Pulmonary artery endothelial cell (primary cell): ENCODE results near the gene SLC52A1. TPM values are rescaled to one million over a fixed set of nuclear protein-coding genes. Genes with fewer than 3 reads are reported as not detected.

Experiments
- DNase-seq: peaks from one replicate; pipeline ENCODE4 v3.0.0-alpha.2; 2011; ENCODE audit warnings: low read depth, low spot score
- total RNA-seq: library from RNA; depleted of rRNA; stranded (reverse); fragments of >200 nt; gene quantifications from 2 replicates; pipeline ENCODE4 v1.2.3, GENCODE V29; 2014

Gene SLC52A1
- total RNA-seq, 1 donor from 2014 or later = 0.07 TPM

- DNase-seq = no peak
Measured at GRCh38 chr17:4987767-4988567, 47.3 kb downstream of the SLC52A1 start.

DNA sequence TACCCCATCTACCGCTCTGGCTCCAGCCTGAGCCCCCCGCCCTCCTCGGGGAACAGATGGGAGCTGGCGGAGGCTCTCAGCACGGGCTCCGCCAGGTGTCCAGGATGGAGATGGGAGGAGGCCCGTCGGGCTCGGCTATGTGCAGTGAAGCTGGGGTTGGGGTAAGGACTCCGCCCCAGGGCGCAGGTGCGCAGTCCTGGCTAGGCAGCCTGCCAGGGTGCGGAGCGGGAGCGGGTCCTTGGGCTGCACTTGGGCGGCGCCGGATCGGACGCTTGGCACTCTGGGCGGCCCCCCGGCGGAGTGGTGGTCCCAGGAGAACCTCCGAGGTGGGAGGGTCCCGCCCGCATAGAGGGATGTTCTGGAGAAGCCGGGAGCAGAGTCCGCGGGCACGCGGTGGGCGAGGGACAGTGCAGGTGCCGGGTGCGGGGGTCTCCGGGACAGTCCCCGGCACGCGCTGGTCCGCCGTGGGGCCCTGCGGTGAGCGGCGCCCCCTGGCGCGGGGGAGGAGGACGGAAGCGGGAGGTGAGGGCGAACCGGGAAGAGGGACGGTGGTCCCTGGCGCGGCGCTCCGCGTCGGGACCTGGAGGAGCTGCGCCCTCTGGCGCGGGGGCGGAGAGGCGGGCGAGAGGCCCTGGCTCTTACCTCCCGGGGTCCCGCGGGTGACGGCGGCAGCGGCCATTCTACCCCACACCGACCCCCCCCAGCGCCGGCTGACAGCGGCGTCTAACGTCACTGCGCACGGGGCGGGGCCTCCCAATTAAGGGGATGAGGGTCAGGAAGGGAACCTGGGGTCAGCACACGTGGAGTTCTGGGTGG, 48.1 kb downstream of the SLC52A1 start, which contains the start of gene CAMTA2:
TSS of gene CAMTA2 (minus strand) at position 725 of the 816 bp plus-strand sequence. CDS start 1,453 bp downstream, outside the sequence.
- DNase-seq = no peak

DNA sequence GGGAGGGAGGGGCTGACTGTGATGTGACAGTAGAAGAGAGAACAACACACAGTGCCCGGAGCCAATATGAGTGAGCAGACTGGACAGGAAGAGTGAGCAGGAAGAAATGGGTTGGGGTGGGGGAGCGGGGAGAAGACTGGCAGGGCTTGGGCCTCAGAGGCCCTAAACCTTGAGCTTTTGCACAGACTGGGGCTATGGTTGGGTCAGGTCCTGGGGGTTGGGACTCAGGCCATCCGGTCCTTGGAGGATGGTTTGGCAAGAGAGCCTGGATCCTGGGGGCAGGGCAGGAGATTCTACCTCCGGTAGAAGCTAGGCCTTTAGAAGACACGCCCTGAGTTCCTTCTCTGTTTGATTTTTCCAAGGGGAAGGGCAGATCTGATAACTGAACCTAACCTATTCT, 48.8 kb downstream of the SLC52A1 start:
- DNase-seq = no peak

Other genes with a start within 250 kb of the SLC52A1 start
- 0.32 and 0.40 TPM in 2 replicates for gene VMO1, start 249.1 kb downstream of the SLC52A1 start, total RNA-seq
- not detected in 2 replicates for gene GLTPD2, start 246.5 kb downstream of the SLC52A1 start, total RNA-seq
- gene PSMB6, start 239.3 kb downstream of the SLC52A1 start, total RNA-seq = 225 and 243 TPM in 2 replicates
- 25.6 and 32.3 TPM in 2 replicates for gene PLD2, start 228.3 kb downstream of the SLC52A1 start, total RNA-seq
- 26.2 and 30.8 TPM in 2 replicates for gene MINK1, start 202.1 kb downstream of the SLC52A1 start, total RNA-seq
- 0.71 and 0.92 TPM in 2 replicates for gene C17orf107, start 135.9 kb downstream of the SLC52A1 start, total RNA-seq
- gene CHRNE, start 132.3 kb downstream of the SLC52A1 start, total RNA-seq = 0.53 and 3.2 TPM in 2 replicates
- not detected in 2 replicates for gene GP1BA, start 103.1 kb downstream of the SLC52A1 start, total RNA-seq
- 61.6 and 71.2 TPM in 2 replicates for gene SLC25A11, start 95.4 kb downstream of the SLC52A1 start, total RNA-seq
- gene RNF167, start 95.2 kb downstream of the SLC52A1 start, total RNA-seq = 14.8 and 15.2 TPM in 2 replicates
- gene PFN1, start 86.9 kb downstream of the SLC52A1 start, total RNA-seq = 518 and 651 TPM in 2 replicates
- 1.3 and 1.6 TPM in 2 replicates for gene ENO3, start 84.3 kb downstream of the SLC52A1 start, total RNA-seq
- gene SPAG7, start 67.6 kb downstream of the SLC52A1 start, total RNA-seq = 58.8 and 65.3 TPM in 2 replicates
- 4.3 and 4.5 TPM in 2 replicates for gene CAMTA2, start 47.8 kb downstream of the SLC52A1 start, total RNA-seq
- 0.13 and 0.28 TPM in 2 replicates for gene INCA1, start 37.9 kb downstream of the SLC52A1 start, total RNA-seq
- gene KIF1C, start 37.5 kb downstream of the SLC52A1 start, total RNA-seq = 94.7 and 113 TPM in 2 replicates
- 1.1 and 1.9 TPM in 2 replicates for gene ZFP3, start 43.0 kb upstream of the SLC52A1 start, total RNA-seq
- gene ZNF232, start 76.5 kb upstream of the SLC52A1 start, total RNA-seq = 6.3 and 7.6 TPM in 2 replicates
- not detected in 2 replicates for gene USP6, start 80.6 kb upstream of the SLC52A1 start, total RNA-seq
- gene ZNF594, start 156.4 kb upstream of the SLC52A1 start, total RNA-seq = 2.0 and 4.9 TPM in 2 replicates
- not detected in 2 replicates for gene SCIMP, start 199.4 kb upstream of the SLC52A1 start, total RNA-seq
- 48.4 and 53.3 TPM in 2 replicates for gene RABEP1, start 246.9 kb upstream of the SLC52A1 start, total RNA-seq